Measurements from ENCODE around the gene SDCCAG8. TPM values are rescaled to one million over a fixed set of nuclear protein-coding genes. Genes with fewer than 3 reads are reported as not detected.

The SDCCAG8 gene
- total and polyA plus RNA-seq, 2 experiments from 2014 or later: 23.3 to 38.5 TPM

DNA sequence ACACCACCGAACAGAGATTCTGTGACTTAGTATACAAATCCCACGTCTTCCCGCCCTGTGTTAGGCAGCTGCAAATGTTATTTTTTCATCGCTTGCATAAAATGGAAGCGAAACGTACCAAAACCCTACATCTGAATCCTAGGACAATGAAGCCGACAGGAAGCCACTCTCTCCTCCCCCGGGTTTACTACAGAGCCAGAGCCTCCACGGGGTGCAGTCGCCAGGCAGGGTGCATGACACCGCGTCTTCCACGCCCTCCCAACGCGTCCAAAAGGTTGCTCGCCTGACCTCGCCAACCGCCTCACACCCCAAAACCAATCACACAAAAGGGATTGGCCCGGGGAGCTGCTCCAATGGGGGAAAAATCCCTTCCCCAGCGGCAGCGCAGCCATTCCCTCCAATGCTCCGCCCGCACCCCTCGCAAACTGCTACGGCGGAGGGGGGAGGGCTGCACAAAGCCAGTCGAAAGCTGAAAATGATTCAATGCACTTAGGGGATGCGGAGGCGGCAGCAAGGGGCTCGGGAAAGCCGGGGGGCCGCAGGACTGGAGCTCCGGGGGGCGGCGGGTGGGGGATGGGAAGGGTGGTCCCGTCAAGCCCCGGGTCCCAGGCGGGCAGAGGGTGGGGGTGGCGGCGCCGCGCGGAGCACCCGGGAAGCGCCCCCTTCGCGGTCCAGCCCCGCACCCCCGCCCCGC, 1.5 kb upstream of the SDCCAG8 start:
- peak overlapping the region; percentile 92 for H3K4me3 ChIP-seq
- DNase-seq (ENCODE audit: low read depth in 1 of 2, low spot score in 1 of 2): peak; percentile 73 to 75
- H3K9me3 ChIP-seq (ENCODE audit: low read depth): no peaks in the 10 kb centered on the region
- no peaks in the 10 kb centered on the region for H3K36me3 ChIP-seq
- TF ChIP-seq, protein P1, sequence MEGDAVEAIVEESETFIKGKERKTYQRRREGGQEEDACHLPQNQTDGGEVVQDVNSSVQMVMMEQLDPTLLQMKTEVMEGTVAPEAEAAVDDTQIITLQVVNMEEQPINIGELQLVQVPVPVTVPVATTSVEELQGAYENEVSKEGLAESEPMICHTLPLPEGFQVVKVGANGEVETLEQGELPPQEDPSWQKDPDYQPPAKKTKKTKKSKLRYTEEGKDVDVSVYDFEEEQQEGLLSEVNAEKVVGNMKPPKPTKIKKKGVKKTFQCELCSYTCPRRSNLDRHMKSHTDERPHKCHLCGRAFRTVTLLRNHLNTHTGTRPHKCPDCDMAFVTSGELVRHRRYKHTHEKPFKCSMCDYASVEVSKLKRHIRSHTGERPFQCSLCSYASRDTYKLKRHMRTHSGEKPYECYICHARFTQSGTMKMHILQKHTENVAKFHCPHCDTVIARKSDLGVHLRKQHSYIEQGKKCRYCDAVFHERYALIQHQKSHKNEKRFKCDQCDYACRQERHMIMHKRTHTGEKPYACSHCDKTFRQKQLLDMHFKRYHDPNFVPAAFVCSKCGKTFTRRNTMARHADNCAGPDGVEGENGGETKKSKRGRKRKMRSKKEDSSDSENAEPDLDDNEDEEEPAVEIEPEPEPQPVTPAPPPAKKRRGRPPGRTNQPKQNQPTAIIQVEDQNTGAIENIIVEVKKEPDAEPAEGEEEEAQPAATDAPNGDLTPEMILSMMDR (IDR thresholded peaks at IDR 0.05; ENCODE audit: low read depth, low read length): no peak
- H3K4me1 ChIP-seq (ENCODE audit: low read depth): peaks cover 31% of the 10 kb centered on the region
- no peaks in the 10 kb centered on the region for H3K27me3 ChIP-seq
- peak overlapping the region; percentile 86 for H3K27ac ChIP-seq

DNA sequence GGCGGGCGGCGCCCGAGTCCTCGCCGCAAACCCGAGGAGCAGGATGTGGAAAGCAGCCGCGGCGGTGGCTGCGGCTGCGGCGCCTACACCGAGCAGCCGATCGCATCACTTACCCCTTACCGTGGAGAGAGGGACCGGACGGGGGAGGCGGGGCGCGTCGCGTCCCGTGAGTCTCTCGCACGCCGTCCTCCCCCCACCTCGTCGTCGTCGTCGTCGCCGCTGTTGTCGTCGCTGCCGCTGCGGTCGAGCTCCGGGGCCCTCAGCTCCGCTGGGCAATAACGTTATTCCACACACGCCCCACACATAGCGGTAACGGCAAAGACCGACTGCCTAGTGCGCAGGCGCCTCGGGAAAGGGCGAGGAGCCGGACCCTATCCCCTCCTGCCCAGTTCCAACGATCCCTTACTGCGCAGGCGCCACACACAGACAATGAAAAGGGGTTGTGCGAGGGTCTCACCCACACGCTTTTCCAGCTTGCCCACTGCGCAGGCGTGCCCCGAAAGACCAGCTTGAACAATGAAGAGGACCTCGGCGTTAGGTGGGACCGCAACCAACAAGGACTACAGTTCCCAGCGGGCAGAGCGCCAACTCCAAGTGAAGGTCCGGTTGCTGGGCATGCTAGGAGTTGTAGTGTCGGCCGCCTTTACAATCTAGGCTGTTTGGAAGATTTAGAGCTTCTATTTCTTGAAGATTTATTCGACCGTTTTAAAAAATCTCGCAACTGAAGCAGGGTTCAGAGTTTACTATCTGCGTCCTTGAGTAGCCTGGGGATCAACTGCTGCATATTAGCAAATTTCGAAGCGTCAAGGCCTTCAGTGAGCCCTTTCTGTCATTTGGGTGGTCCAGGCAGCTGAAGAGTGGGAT, 682 bp upstream of the SDCCAG8 start, which contains the start of gene CEP170:
TSS of gene CEP170 (minus strand) at position 355 of the 864 bp plus-strand sequence. CDS start 30,001 bp downstream, outside the sequence.
- Histone ChIP-seq H3K4me1 (ENCODE audit: low read depth) (peaks cover 31% of the 10 kb centered on the region), H3K27me3 (no peaks in the 10 kb centered on the region), H3K4me3 (peak within 1 kb of the TSS; percentile 92), H3K9me3 (ENCODE audit: low read depth) (no peaks in the 10 kb centered on the region), H3K36me3 (no peaks in the 10 kb centered on the region), H3K27ac (peak within 1 kb of the TSS; percentile 86)
- TF ChIP-seq, protein P1 (IDR thresholded peaks at IDR 0.05; ENCODE audit: low read depth, low read length): no peak
- peak; percentile 98 to 100 for DNase-seq (ENCODE audit: low read depth in 1 of 2, low spot score in 1 of 2)

DNA sequence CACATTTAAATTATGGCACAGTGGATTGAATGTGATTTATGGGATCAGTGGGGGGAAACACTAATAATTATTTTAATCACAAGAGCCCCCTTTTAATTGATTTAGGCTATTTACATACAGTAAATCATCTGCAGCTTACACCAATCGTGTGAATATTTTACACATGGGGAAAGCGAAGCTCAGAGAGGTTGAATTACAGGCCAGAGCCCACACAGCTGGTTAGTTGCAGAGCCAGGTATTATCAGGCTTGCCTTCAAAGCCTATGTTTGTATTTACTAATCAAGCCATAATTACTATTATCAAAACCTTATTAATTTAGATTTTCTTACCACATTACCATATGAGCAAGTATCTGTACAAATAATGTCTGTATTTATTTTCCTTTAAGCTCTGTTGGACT, 749 bp downstream of the SDCCAG8 start:
- Histone ChIP-seq H3K36me3 (no peaks in the 10 kb centered on the region), H3K4me3 (peak overlapping the region; percentile 51), H3K27me3 (no peaks in the 10 kb centered on the region), H3K4me1 (ENCODE audit: low read depth) (peaks cover 29% of the 10 kb centered on the region), H3K9me3 (ENCODE audit: low read depth) (no peaks in the 10 kb centered on the region), H3K27ac (peak overlapping the region; percentile 80)
- TF ChIP-seq, protein P1 (IDR thresholded peaks at IDR 0.05; ENCODE audit: low read depth, low read length): no peak
- no peak for DNase-seq (ENCODE audit: low read depth in 1 of 2, low spot score in 1 of 2)

DNA sequence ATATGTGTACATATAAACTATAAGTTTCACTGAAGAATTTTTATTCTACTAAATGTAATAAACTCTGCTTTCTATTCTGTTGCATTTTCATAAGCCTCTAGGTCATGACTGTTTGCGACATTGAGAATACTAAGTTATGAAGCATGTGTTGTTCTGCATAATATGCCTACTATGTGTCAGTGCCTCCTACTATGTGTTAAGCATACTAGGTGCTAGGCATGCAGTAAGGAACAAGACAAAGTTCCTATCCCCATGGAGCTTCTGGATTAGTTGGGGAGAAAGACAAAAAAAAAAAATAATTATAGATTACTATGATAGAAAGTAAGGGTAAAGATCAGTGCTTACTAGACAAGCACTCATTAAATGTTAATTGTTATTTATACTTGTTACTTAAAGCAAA, 1.3 kb downstream of the SDCCAG8 start:
- no peaks in the 10 kb centered on the region for H3K27me3 ChIP-seq
- no peak for DNase-seq (ENCODE audit: low read depth in 1 of 2, low spot score in 1 of 2)
- TF ChIP-seq, protein P1 (IDR thresholded peaks at IDR 0.05; ENCODE audit: low read depth, low read length): no peak
- H3K4me3 ChIP-seq: peak overlapping the region; percentile 51
- H3K4me1 ChIP-seq (ENCODE audit: low read depth): peaks cover 23% of the 10 kb centered on the region
- H3K9me3 ChIP-seq (ENCODE audit: low read depth): no peaks in the 10 kb centered on the region
- no peaks in the 10 kb centered on the region for H3K36me3 ChIP-seq
- H3K27ac ChIP-seq: peak overlapping the region; percentile 80

DNA sequence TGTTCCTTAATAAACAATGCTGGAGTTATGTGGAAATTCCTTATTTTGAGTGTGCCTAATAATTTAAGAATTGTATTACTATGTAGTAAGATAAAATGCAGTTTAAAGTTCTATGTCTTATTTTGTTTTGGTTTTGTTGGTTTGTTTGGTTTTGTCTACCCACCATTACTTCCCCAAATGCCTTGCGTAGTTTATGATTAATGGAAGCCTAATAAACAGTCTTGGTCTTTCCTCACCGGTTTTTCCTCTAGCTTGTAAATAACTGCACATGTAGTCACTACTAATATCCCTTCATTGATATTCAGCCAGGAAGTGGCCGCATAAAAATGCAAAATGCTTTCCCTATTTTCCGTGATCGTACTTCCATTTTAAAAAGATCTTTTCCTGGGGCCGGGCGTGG, 2.9 kb downstream of the SDCCAG8 start:
- H3K27ac ChIP-seq: no peak overlapping the region
- H3K9me3 ChIP-seq (ENCODE audit: low read depth): no peaks in the 10 kb centered on the region
- no peak for DNase-seq (ENCODE audit: low read depth in 1 of 2, low spot score in 1 of 2)
- TF ChIP-seq, protein P1 (IDR thresholded peaks at IDR 0.05; ENCODE audit: low read depth, low read length): no peak
- H3K4me1 ChIP-seq (ENCODE audit: low read depth): peaks cover 8% of the 10 kb centered on the region
- no peaks in the 10 kb centered on the region for H3K36me3 ChIP-seq
- no peaks in the 10 kb centered on the region for H3K27me3 ChIP-seq
- no peak overlapping the region for H3K4me3 ChIP-seq
